ENCODE results near the gene FADD. TPM values are rescaled to one million over a fixed set of nuclear protein-coding genes. Genes with fewer than 3 reads are reported as not detected.

Gene FADD
- total RNA-seq, 2 experiments from 2014 or later = 23.6 to 24.4 TPM

DNA sequence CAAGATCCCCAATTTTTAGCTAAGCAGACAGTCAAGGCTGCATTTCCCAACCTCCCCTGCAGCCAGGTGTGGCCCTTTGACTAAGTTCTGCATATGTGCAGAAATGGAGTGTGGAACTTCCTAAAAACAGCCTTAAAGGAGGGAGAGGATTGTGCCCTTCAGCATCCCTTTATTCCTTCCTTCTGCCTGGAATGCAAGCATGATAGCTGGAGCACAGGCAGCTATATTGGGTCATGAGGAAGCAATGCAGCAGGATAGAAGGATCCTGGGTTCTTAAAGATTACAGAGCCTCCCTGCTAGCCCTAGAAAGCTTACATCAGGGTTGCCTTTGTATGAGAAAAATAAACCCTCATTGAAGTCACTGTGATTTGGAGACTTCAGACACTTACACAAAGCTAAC is 29.9 kb downstream of the FADD start:
- no peak for DNase-seq
- intact Hi-C loops (cut with micrococcal nuclease) = no loop called here
- H3K36me3 Mint-ChIP-seq (ENCODE audit: low read depth) = no peaks in the 10 kb centered on the region
- H3K27ac Mint-ChIP-seq = no peak overlapping the region
- peaks cover 2% of the 10 kb centered on the region for H3K27me3 Mint-ChIP-seq (ENCODE audit: low read depth)
- no peak overlapping the region for H3K4me3 Mint-ChIP-seq
- no peaks in the 10 kb centered on the region for H3K4me1 Mint-ChIP-seq (ENCODE audit: low read depth)
- CTCF ChIA-PET = no interaction called here
- H3K9me3 Mint-ChIP-seq = no peaks in the 10 kb centered on the region

DNA sequence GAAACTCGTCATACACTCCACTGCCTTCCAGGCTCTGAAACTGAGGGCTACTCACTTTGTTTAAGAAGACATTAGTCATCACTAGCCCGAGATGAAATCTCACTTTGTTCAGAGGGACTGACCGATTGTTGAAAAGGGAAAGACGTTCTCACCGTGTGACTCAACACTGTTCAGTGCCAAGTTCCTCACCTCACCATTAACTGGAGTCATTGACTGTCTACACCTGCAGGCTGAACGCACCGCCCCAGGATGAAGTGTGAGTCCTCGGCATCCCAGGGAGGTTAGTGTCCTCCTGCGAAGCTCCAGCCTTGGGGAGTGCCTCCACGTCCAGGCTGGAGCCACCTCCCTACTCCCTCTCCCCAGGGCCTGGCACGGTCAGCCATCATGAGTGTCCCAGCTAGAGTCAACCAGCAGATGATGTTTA is 30.4 kb downstream of the FADD start:
- intact Hi-C loops (cut with micrococcal nuclease) = no loop called here
- Mint-ChIP-seq H3K9me3 (no peaks in the 10 kb centered on the region), H3K4me3 (no peak overlapping the region), H3K4me1 (ENCODE audit: low read depth) (no peaks in the 10 kb centered on the region), H3K27ac (no peak overlapping the region), H3K36me3 (ENCODE audit: low read depth) (no peaks in the 10 kb centered on the region), H3K27me3 (ENCODE audit: low read depth) (peaks cover 2% of the 10 kb centered on the region)
- DNase-seq = no peak
- CTCF ChIA-PET = no interaction called here

GRCh38 chr11:70233962-70234361 is 30.9 kb downstream of the FADD start:
- Mint-ChIP-seq H3K4me1 (ENCODE audit: low read depth) (no peaks in the 10 kb centered on the region), H3K36me3 (ENCODE audit: low read depth) (no peaks in the 10 kb centered on the region), H3K27me3 (ENCODE audit: low read depth) (peaks cover 2% of the 10 kb centered on the region), H3K4me3 (no peak overlapping the region), H3K27ac (no peak overlapping the region), H3K9me3 (no peaks in the 10 kb centered on the region)
- intact Hi-C loops (cut with micrococcal nuclease) = no loop called here
- DNase-seq = no peak
- CTCF ChIA-PET = interaction anchor here (1.0 kb wide), 1 partner anchor 36 kb away, joined by 3 read pairs; no protein-coding TSS in a partner anchor

- intact Hi-C loops (cut with micrococcal nuclease) = no loop called here
- H3K4me3 Mint-ChIP-seq = no peak overlapping the region
- no peaks in the 10 kb centered on the region for H3K36me3 Mint-ChIP-seq (ENCODE audit: low read depth)
- no peak overlapping the region for H3K27ac Mint-ChIP-seq
- DNase-seq = no peak
- peaks cover 2% of the 10 kb centered on the region for H3K27me3 Mint-ChIP-seq (ENCODE audit: low read depth)
- no peaks in the 10 kb centered on the region for H3K4me1 Mint-ChIP-seq (ENCODE audit: low read depth)
- no peaks in the 10 kb centered on the region for H3K9me3 Mint-ChIP-seq
- CTCF ChIA-PET = interaction anchor here (0.6 to 0.7 kb wide), 2 partner anchors 72 to 108 kb away, joined by 3 to 5 read pairs; no protein-coding TSS in a partner anchor
Measured at GRCh38 chr11:70240337-70240736, 37.2 kb downstream of the FADD start.

DNA sequence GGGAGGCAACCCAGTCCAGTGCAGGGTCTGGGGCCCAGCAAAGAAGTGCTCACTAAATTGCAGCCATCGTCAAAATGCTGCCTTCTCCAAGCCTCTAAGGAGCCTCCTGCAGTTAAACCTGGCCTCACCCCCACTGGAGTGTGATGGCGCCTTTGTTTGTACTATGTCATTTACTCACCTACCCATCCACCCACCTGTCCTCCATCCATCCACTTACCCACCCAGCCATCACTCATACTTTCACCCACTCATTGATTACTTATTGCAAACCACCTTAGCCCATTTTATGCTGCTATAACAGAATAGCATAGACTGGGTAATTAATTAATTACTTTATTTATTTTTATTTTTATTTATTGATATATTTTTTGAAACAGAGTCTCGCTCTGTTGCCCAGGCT is 38.6 kb downstream of the FADD start:
- Mint-ChIP-seq H3K4me1 (ENCODE audit: low read depth) (no peaks in the 10 kb centered on the region), H3K27ac (no peak overlapping the region), H3K27me3 (ENCODE audit: low read depth) (peaks cover 2% of the 10 kb centered on the region), H3K9me3 (no peaks in the 10 kb centered on the region), H3K4me3 (no peak overlapping the region), H3K36me3 (ENCODE audit: low read depth) (no peaks in the 10 kb centered on the region)
- DNase-seq = no peak
- intact Hi-C loops (cut with micrococcal nuclease) = no loop called here
- CTCF ChIA-PET = no interaction called here

GRCh38 chr11:70242885-70243284 is 39.8 kb downstream of the FADD start:
- intact Hi-C loops (cut with micrococcal nuclease) = no loop called here
- Mint-ChIP-seq H3K4me1 (ENCODE audit: low read depth) (peaks cover 7% of the 10 kb centered on the region), H3K9me3 (peaks cover 3% of the 10 kb centered on the region), H3K36me3 (ENCODE audit: low read depth) (no peaks in the 10 kb centered on the region), H3K27me3 (ENCODE audit: low read depth) (peaks cover 1% of the 10 kb centered on the region), H3K27ac (no peak overlapping the region), H3K4me3 (no peak overlapping the region)
- CTCF ChIA-PET = no interaction called here
- no peak for DNase-seq

GRCh38 chr11:70243912-70244652 is 41.0 kb downstream of the FADD start:
- no peak for DNase-seq
- intact Hi-C loops (cut with micrococcal nuclease) = no loop called here
- H3K9me3 Mint-ChIP-seq = peaks cover 3% of the 10 kb centered on the region

DNA sequence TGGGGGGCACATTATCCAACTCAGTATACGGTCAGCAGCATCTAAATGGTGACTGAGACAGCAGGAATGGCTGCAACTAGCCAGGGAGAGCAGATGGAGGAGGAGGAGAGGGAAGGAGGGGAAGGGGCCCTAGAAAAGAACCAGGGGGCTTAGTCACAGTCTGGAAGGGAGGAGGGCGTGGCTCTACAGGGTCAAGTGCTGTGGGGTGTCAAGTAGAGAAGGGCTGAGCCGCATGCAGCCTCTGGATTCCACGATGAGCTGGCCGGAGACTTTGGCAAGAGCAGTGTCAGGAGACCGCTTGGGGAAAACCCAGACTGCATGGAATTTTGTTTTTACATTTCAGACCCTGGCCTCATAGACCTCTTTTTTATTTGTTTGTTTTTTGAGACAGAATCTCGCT is 41.6 kb downstream of the FADD start:
- no peak overlapping the region for H3K27ac Mint-ChIP-seq
- H3K9me3 Mint-ChIP-seq = peaks cover 3% of the 10 kb centered on the region
- intact Hi-C loops (cut with micrococcal nuclease) = no loop called here
- no peaks in the 10 kb centered on the region for H3K27me3 Mint-ChIP-seq (ENCODE audit: low read depth)
- no peaks in the 10 kb centered on the region for H3K36me3 Mint-ChIP-seq (ENCODE audit: low read depth)
- H3K4me1 Mint-ChIP-seq (ENCODE audit: low read depth) = peaks cover 7% of the 10 kb centered on the region
- CTCF ChIA-PET = no interaction called here
- no peak for DNase-seq
- H3K4me3 Mint-ChIP-seq = no peak overlapping the region

More at GRCh38 chr11:70243912-70244652, 41.0 kb downstream of the FADD start:
- H3K36me3 Mint-ChIP-seq (ENCODE audit: low read depth) = no peaks in the 10 kb centered on the region
- peaks cover 7% of the 10 kb centered on the region for H3K4me1 Mint-ChIP-seq (ENCODE audit: low read depth)
- CTCF ChIA-PET = no interaction called here
- H3K4me3 Mint-ChIP-seq = no peak overlapping the region
- H3K27me3 Mint-ChIP-seq (ENCODE audit: low read depth) = no peaks in the 10 kb centered on the region
- no peak overlapping the region for H3K27ac Mint-ChIP-seq

DNA sequence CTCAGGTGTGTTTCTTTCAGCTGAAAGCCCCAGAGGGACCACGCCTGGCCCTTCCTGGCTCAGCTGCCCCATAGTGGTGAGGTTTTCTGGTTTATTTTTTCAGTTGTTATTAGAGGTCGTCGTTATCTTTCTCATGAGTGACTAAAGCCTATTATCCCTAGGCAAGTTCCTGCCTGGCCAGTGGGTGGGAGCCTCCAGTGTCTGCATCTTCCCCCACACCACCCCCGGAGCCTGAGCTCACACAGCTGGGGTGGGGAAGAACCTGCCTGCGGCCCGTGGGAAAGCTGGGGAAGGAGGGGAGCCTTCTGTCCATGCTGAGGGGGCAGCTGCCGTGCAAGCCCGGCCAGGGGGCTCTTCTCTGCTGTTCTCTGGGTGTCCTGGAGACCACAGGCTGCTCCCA is 43.1 kb downstream of the FADD start:
- CTCF ChIA-PET = no interaction called here
- no peak overlapping the region for H3K27ac Mint-ChIP-seq
- intact Hi-C loops (cut with micrococcal nuclease) = no loop called here
- DNase-seq = no peak
- H3K36me3 Mint-ChIP-seq (ENCODE audit: low read depth) = no peaks in the 10 kb centered on the region
- H3K27me3 Mint-ChIP-seq (ENCODE audit: low read depth) = no peaks in the 10 kb centered on the region
- H3K4me1 Mint-ChIP-seq (ENCODE audit: low read depth) = peaks cover 7% of the 10 kb centered on the region
- no peak overlapping the region for H3K4me3 Mint-ChIP-seq
- peaks cover 3% of the 10 kb centered on the region for H3K9me3 Mint-ChIP-seq

DNA sequence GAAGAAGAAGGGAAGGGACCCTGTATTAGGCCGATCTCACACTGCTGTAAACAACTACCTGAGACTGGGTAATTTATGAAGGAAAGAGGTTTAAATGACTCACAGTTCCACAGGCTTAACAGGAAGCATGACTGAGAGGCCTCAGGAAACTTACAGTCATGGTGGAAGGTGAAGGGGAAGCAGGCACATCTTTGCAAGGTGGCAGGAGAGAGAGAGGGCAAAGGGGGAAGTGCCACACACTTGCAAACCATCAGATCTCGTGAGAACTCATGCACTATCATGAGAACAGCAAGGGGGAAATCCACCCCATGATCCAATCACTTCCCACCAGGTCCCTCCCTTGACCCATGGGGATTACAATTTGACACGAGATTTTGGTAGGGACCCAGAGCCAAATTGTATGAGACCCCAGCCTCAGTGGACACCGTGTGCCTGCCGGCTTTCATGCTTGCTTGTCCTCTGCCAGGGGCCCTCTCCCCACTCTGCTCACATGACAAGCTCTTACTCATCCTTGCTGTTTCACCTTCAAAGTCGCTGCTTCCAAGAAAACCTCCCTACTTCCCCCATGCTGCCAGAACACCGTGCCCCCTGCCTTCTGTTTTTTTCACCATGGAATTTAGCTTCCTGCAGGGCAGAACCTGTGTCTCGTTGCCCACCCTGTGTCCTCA is 44.1 kb downstream of the FADD start:
- intact Hi-C loops (cut with micrococcal nuclease) = no loop called here
- CTCF ChIA-PET = no interaction called here

GRCh38 chr11:70247710-70248072 is 44.6 kb downstream of the FADD start:
- Mint-ChIP-seq H3K36me3 (ENCODE audit: low read depth) (no peaks in the 10 kb centered on the region), H3K27ac (no peak overlapping the region), H3K9me3 (peaks cover 3% of the 10 kb centered on the region), H3K4me3 (no peak overlapping the region), H3K27me3 (ENCODE audit: low read depth) (no peaks in the 10 kb centered on the region), H3K4me1 (ENCODE audit: low read depth) (peaks cover 7% of the 10 kb centered on the region)
- intact Hi-C loops (cut with micrococcal nuclease) = no loop called here
- DNase-seq = no peak
- CTCF ChIA-PET = no interaction called here

More for the DNA sequence above, 44.1 kb downstream of the FADD start:
- Mint-ChIP-seq H3K4me3 (no peak overlapping the region), H3K27me3 (ENCODE audit: low read depth) (no peaks in the 10 kb centered on the region), H3K27ac (no peak overlapping the region), H3K4me1 (ENCODE audit: low read depth) (peaks cover 7% of the 10 kb centered on the region), H3K9me3 (peaks cover 3% of the 10 kb centered on the region), H3K36me3 (ENCODE audit: low read depth) (no peaks in the 10 kb centered on the region)
- DNase-seq = peak; percentile 19

GRCh38 chr11:70250876-70251658 is 48.0 kb downstream of the FADD start:
- Mint-ChIP-seq H3K27ac (no peak overlapping the region), H3K27me3 (ENCODE audit: low read depth) (no peaks in the 10 kb centered on the region), H3K4me3 (no peak overlapping the region), H3K36me3 (ENCODE audit: low read depth) (no peaks in the 10 kb centered on the region), H3K4me1 (ENCODE audit: low read depth) (peaks cover 7% of the 10 kb centered on the region), H3K9me3 (peaks cover 3% of the 10 kb centered on the region)
- no peak for DNase-seq
- intact Hi-C loops (cut with micrococcal nuclease) = no loop called here
- CTCF ChIA-PET = interaction anchor here (0.6 kb wide), 1 partner anchor 20 kb away, joined by 4 read pairs; no protein-coding TSS in a partner anchor
